Peyer's patch (tissue), 4 donors: ENCODE results near the gene COPS2.

Source experiments
- POLR2A ChIP-seq, 2 donors: fragments of 450-650 bp; IDR thresholded peaks; one replicate each; pipeline ENCODE4 v1.5.1; 2017; ENCODE audit warnings: antibody characterized with exemption in 2 of 2, mild to moderate bottlenecking in 2 of 2, moderate library complexity in 2 of 2
- TF ChIP-seq, protein P1 (sequence below), 6 experiments: fragments of 450-650 bp in 4 of 6; fragments of 200-600 bp in 2 of 6; sonication (generic) in 1 of 6; IDR thresholded peaks; one replicate each; pipeline ENCODE4 v1.5.1; 2017 to 2019; ENCODE audit warnings: antibody characterized with exemption in 6 of 6, mild to moderate bottlenecking in 3 of 6, moderate library complexity in 1 of 6

DNA sequence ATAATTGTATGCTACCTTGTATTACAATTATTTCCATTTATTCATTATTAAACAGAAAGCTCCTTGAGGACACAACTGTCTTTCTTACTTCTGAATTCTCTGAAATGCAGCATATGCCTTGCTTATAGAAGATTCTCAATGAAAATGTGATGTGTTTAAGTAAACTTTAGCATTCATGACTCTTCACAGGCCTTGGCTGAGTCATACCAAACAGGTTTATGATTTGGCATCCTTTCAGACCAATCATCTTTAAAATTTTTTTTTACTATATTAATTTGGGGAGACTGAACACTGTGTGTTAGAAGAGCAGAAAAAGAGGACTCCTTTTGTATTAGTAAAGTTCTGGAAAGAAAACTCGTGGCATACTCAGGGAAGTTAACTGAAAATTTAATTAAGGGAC is 8.3 kb upstream of the COPS2 start:
- TF ChIP-seq, protein P1, sequence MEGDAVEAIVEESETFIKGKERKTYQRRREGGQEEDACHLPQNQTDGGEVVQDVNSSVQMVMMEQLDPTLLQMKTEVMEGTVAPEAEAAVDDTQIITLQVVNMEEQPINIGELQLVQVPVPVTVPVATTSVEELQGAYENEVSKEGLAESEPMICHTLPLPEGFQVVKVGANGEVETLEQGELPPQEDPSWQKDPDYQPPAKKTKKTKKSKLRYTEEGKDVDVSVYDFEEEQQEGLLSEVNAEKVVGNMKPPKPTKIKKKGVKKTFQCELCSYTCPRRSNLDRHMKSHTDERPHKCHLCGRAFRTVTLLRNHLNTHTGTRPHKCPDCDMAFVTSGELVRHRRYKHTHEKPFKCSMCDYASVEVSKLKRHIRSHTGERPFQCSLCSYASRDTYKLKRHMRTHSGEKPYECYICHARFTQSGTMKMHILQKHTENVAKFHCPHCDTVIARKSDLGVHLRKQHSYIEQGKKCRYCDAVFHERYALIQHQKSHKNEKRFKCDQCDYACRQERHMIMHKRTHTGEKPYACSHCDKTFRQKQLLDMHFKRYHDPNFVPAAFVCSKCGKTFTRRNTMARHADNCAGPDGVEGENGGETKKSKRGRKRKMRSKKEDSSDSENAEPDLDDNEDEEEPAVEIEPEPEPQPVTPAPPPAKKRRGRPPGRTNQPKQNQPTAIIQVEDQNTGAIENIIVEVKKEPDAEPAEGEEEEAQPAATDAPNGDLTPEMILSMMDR (IDR thresholded peaks at IDR 0.05) = no peak
- TF ChIP-seq POLR2A (IDR thresholded peaks at IDR 0.05) = no peak
